ENCODE results near the gene SH3RF3. TPM values are rescaled to one million over a fixed set of nuclear protein-coding genes. Genes with fewer than 3 reads are reported as not detected.

Gene SH3RF3
- total RNA-seq, 2 experiments from 2014 or later, result 0.25 to 0.44 TPM

GRCh38 chr2:109173311-109174171, 44.5 kb downstream of the SH3RF3 start:
- CTCF ChIA-PET, result no interaction called here
- POLR2A ChIA-PET, result no interaction called here

DNA sequence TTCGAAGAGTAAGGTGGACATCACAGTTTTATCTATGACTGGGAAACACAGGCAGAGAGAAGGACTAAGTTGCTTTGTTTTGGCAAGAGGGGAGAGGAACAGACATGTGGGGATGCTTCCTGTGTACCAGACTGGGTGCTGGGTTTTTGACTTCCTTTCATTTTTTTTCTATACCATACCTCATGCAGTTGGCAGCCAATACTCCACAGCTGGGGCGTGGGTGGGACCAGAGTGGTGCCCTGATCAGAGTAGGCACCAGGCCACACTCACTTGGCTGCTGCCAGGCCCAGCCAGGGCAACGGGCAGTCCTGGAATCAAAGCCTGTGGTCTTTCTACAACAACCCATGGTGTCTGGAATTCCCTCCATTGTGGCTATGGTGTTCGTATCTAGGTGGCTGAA, 45.2 kb downstream of the SH3RF3 start:
- POLR2A ChIA-PET, result no interaction called here
- CTCF ChIA-PET, result no interaction called here

DNA sequence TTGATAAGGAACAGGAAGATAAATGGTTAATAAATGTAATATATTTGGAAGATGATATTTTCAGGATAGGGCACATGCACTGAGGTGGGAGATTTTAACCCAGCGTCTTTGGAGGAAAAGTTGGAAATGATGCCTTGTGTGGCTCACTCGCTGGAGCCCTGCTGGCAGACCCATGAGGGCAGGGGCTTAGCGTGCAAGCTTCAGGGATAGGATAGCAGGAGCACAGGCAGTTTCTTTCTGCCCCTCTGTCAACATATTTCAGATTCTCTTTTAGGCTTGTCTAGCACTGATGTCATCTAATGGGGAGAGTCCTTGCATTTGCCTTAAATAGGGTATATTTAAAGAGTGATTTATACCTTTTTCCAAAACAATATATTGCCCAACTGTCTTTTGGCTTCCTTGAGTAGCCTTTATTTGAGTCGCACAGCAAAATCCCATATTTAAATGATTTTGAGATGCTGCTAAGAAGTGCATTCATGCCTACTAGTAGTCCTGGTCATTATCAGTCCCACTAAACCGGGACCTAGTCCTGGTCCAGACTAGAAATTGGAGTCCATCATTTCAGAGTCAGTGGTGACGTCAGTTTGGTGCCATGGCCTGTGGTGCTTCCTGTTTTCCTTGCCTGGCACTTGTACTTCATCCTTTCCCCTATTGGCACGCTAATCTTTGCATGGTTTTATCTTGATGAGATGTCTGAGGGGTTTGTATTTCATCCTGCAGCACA, 45.8 kb downstream of the SH3RF3 start:
- CTCF ChIA-PET, result no interaction called here
- POLR2A ChIA-PET, result no interaction called here

GRCh38 chr2:109175350-109175678, 46.3 kb downstream of the SH3RF3 start:
- ChIA-PET POLR2A (no interaction called here), CTCF (no interaction called here)

GRCh38 chr2:109176928-109177327, 47.9 kb downstream of the SH3RF3 start:
- CTCF ChIA-PET, result no interaction called here
- POLR2A ChIA-PET, result no interaction called here

DNA sequence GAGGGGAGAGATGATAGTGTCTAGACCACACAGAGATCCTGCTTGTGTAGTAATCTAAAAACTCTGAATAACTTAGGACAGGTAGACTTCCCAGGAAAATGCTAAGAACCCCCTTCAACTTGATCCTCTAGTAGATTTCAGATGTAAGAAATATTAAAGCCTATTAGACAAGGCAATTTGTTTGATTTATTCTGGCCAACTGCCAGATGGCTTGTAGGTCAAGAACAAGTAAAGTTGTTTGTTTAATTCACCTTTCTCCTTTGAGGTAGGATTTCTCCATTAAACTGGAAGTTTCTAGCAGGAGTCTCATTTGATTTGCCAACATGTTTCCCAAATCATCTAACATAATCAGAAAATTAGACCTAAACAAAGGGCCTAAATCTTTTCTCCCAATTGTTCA, 48.6 kb downstream of the SH3RF3 start:
- ChIA-PET CTCF (no interaction called here), POLR2A (no interaction called here)

DNA sequence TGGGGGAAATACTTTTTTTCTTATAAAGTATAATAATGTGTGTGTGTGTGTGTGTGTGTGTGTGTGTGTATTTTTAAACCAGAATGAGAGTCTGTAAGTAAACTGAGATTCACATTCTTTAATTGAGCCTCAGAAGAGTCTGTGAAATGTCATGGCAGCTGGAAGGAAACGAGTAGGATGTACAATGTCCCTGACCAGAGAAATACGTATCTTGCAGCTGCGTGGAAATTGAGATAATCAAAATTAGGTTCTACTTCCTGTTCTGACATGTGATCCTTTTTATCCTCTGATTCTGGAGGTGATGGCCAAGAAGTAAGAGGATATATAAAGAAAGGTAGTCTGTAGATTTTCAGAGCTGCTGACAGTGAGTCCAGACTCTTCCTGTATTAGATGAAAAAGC, 50.0 kb downstream of the SH3RF3 start:
- CTCF ChIA-PET, result no interaction called here
- POLR2A ChIA-PET, result no interaction called here

DNA sequence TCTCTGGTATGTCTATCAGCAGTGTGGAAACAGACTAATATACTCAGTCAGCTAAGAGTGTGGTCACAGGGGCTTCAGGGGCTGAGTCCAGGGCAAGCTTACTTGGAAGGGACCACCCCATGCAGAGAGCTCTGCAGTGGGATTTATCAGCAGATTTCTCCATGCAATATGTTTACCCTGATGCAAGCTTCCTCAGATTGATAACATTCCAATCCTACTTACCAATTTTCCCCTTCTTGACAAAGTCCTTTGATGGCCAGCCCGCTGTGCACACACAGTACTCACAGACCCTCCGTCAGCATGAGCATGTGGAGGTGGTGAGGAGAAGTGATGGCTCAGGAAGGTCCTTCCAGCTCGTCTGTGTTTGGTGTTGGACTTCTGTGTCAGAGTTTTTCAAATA, 51.8 kb downstream of the SH3RF3 start:
- POLR2A ChIA-PET, result no interaction called here
- CTCF ChIA-PET, result interaction anchor here (1.2 kb wide), 1 partner anchor 9 kb away, joined by 3 read pairs; no protein-coding TSS in a partner anchor

GRCh38 chr2:109182426-109182825, 53.4 kb downstream of the SH3RF3 start:
- ChIA-PET POLR2A (no interaction called here), CTCF (no interaction called here)

DNA sequence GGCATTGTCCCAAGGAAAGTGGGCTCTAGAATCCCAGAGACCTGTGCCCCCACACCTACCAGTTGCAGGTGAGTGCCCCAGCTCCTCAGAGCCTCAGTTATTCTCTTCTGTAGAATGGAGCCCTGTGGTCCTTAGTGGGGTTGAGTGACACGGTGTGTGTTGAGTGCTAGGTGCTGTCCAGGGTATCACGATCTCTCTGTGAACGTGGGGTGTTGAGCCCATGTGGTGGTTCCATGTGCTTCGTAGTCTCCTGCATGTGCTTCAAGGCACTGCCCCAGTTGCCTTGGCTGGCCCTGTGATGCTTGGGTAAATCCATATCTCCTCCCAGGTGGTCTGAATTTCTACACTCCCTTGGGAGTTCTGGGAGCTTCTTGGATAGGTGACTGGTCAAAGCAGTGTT, 54.9 kb downstream of the SH3RF3 start:
- POLR2A ChIA-PET, result no interaction called here
- CTCF ChIA-PET, result no interaction called here

GRCh38 chr2:109184368-109184767, 55.4 kb downstream of the SH3RF3 start:
- CTCF ChIA-PET, result no interaction called here
- POLR2A ChIA-PET, result no interaction called here

DNA sequence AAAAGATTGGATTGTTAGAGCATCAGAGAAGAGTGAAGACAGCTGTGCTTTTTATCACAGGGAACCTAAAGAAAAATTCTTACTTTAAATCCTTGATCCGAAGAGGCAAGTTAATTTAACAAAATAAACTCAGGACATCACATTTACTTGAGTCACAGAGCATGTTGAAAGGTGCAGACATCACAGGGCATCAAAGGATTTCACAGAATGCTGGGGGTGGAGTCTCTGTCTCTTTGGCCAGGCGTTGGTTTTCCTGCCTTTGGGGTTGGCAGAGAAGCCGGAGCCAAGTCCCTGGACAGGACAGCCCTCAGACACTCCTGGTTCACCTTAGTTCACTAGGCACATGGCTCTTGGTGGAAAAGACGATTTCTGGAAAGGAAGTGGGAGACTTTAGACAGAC, 56.3 kb downstream of the SH3RF3 start:
- ChIA-PET CTCF (no interaction called here), POLR2A (no interaction called here)

DNA sequence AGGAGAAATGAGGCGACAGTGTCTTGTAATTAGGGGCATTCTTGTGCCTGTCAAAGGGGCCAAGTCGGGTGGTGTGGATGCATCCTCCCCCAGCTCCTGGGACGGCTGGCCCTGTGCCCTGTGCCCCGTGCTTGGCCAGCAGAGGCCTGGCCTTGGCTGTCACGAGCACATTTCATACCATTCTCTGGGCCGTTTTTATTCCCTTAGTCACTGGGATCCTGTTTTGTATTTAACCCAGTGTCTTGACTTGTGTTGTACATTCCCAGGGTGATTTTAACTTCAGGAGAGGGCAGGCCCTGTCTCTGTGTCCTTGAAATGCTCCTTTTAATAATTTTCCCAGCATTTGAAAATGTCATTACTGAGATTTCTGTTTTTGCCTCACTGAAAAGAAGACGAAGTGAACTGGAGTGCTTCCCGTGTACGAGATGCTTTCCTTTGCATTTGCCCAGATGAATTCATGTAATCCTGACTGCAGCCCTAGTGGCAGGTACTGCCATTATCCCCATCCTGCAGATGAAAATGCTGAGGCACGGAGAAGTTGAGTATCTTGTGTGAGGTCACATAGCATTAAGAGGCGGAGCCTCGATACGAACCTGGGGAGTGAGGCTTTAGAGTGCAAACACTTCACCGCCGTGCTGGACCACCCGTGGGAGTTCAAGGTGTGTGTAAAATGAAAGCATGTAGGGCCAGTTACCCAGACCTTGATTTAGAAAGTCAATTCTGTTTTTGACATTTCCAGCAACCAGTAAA, 57.0 kb downstream of the SH3RF3 start:
- CTCF ChIA-PET, result no interaction called here
- POLR2A ChIA-PET, result no interaction called here

DNA sequence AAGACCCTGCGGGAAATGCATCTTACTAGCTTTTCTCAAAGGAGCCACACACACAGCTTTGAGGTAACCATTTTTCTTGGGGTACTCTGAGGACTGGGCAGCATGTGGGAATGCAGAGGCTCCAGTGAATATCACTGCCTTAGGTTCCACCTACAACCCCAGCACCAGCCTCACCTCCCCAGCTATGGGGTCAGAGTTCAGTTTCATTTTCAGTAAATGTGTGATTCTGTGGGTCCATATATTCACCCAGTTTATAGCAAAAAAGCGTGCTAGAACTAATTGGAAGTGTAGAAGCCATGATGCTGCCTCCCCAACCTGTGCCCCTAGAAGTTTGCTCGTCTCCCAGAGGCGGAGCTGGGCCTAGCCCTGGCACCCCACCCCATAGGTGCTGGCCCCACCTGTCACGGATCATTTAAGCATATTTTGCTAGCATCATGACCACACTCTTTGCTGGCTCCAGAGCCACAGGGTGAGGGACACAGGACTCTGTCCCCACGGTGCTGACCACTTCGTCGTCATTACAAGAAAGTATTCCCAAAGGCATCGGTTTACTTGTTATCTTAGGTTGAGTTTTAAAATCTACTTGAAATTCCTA, 57.7 kb downstream of the SH3RF3 start:
- POLR2A ChIA-PET, result no interaction called here

GRCh38 chr2:109187711-109188495, 58.9 kb downstream of the SH3RF3 start:
- CTCF ChIA-PET, result no interaction called here
- POLR2A ChIA-PET, result no interaction called here

More for the DNA sequence above, 57.7 kb downstream of the SH3RF3 start:
- CTCF ChIA-PET, result no interaction called here

DNA sequence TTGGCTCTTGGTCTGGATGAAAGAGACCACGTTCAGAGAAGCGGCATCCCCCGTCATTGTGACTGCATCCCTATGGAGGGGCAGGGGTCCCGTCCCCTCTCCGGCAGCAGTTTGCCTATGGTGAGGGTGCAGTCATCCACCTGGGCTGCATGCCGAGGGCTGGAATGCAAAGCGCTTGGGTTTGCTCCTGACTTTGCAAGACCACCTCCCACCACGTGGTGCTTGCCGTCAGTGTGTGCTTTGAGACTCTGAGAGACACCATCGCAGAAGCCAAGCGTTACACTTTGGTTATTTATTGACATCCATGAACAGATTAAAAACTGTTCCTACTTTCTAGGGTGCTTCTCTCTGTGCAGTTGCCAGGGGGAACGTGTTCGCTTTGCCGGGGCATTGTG, 59.5 kb downstream of the SH3RF3 start:
- POLR2A ChIA-PET, result no interaction called here
- CTCF ChIA-PET, result no interaction called here

DNA sequence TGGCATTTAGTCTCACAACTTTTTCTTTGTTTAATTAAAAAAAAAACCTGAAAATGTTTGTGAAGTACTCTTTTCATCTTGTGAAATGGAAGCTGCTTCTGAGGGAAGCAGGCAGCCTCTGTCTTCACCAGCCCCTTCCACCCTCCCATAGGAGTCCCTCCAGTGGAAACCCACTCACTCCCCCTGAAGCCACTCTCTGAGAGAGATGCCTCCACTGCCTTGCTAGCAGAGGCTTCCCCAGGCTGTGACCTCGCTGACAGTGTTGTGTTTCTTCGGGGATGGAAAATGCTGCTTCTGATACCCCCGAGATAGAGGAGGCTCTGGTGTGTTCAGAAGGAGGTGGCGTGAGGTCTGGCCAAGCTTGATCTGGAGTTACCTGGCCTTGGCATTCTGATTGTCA, 59.9 kb downstream of the SH3RF3 start:
- CTCF ChIA-PET, result no interaction called here
- POLR2A ChIA-PET, result no interaction called here

GRCh38 chr2:109189751-109190150, 60.7 kb downstream of the SH3RF3 start:
- ChIA-PET CTCF (interaction anchor here (0.7 kb wide), 1 partner anchor 37 kb away, joined by 3 read pairs; no protein-coding TSS in a partner anchor), POLR2A (no interaction called here)

DNA sequence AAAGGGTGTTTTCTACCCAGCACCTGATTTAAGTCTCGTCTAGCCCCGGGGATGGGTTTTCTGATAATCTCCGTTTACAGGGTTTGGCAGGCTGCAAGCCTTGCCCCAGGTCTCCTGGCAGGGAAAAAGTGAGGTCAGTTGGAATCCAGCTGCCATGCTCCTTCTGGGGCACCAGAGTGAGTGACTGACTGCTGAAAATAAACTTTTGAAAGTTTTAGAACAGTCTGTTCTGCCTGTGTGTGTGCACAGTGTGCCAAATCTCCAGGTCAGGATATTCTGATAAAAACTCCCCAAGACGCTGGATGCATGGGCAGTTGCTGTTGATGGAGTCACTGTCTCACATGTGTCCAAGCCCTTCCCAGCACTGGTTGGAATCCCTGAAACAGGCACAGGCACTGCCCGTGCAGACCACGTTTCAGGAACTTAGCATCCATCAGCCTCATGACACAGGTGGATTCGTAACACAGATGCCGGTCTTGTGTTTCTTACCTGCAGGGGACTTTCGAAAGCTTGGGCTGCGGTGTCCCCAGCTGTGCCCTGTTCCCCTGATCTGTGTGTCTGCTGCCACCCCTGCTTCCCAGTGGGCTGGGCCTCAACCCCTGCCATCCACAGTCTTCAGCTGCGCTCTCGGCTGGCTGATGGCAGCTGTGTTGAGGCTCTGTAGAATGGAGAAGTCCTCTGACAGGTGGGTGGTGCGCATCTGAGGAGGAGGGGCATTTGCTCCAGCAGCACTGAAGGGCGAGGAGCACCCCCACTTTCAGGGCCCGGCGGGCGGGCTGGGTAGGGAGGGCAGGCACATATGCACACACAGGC, 65.0 kb downstream of the SH3RF3 start:
- POLR2A ChIA-PET, result no interaction called here
- CTCF ChIA-PET, result no interaction called here

All from activated CD8-positive, alpha-beta memory T cell treated with anti-CD3 and anti-CD28 coated beads for 36 hours (primary cell).